NCI-H128 (cell line): ENCODE data around the gene ANTXR1.
"Not testable (repeated sequence)": the region's sequence is repeated elsewhere in the genome, so short reads cannot be mapped to it uniquely, and the experiment has no call there.

ENCODE experiments used
- DNase-seq: peaks from one replicate; lab custom pipeline; 2025; ENCODE audit not compliant: unreplicated experiment; lab: John Stamatoyannopoulos, UW

Gene ANTXR1

DNA sequence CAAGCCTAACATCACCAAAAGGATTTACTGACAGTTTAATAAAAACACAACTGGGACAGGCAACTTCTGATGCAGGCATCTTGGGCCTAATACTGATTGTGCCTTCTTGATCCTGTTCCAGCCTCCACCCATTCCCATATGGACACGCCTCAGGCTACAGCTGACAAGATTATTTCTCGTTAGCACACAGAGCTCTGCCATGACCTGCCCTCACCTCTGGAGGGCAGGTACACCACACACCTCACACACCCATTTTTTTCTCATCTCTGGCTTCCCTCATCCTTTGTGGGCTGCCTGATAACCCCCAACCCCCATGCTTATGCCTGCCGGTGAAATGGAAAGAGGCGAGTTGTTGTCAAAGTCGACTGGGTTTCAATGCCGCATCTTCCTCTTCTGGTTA, 147.0 kb downstream of the ANTXR1 start:
- DNase-seq = no peak

DNA sequence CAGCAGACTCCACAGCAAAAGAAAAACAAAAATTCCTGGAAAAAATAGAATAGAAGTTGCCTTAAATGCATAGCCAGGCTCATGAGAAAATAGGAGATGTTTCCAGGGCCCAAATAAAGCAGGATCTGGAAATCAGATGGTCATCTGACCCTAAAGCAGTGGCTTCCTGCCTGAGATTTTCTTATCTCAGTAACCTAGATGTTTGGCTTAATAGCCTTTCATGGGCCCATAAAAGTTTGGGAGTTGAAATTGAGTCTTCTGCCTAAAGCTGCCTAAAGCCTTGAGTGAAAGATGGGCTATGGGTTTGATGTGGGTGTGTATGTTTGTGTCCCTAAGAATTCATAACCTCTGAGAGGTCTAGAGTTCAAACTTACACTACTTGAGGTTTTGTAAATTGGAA, 149.1 kb downstream of the ANTXR1 start:
- DNase-seq = no peak

DNA sequence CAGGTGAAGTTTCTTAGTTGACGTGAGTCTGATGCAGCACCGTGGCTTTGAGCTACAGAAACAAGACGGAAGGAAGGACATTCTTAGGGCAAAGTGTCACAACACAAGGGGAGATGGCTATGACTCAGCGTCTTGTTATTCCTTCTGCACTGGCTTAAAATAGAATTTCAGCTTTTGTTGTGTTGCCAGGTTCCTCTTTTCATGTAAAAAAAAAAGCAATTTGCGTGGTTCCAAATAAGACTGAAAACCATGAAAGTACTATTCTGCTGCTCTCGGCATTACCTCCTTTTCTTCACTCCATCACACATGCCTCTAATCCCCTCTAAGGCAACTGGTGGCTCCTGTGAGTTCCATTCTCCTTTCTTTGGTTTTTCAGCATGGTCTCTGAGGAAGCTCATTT, 150.1 kb downstream of the ANTXR1 start:
- no peak for DNase-seq

DNA sequence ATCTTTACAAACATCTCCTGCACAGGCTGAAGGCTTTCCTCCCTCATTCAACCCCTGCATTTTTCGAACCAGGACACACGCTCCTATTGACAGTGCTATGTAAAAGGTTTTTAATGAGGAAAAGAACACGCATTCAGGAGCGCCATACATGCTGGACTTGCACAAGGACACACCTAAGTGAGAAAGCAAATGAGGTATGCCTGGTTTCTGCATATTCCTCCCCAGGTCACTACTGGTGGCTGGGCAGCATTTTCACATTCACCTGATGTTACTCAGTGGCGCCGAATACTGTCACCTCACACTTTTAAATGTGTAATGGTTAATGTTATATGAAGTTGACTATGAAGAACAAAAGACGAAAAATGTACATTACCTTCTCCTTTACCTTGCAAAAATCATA, 150.6 kb downstream of the ANTXR1 start:
- no peak for DNase-seq

DNA sequence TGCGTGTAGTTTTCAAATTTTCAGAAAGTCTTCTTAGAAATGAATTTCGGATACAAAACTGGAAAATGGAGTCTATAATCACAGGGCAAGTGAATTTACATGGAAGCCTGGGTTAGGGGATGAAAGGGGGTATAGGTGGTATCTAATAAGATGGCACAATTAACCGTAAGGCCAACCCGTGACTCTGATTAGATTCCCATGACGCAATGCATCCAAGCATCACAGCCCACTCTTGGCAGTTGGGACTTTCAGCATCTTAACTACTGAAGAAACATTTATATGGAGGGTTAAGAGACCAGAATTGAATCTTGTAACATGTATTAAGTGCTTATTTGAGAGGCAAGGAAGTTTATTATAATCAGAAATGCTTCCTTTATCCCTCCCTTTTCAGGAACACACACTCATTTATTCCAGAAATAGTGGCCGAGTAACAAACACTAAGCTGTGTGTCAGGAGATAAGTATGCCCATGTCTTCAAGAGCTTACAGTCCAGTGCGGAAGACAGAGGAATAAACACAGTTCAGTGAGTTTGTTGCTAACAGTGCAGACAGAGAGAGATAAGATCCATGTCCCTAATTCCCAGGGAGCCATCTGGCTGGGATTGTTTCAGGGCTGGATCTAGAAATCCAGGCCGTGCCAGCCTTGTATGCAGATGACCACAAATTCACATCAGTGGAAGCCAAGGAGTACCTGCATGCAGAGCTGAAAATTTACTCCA, 151.2 kb downstream of the ANTXR1 start:
- DNase-seq = no peak

DNA sequence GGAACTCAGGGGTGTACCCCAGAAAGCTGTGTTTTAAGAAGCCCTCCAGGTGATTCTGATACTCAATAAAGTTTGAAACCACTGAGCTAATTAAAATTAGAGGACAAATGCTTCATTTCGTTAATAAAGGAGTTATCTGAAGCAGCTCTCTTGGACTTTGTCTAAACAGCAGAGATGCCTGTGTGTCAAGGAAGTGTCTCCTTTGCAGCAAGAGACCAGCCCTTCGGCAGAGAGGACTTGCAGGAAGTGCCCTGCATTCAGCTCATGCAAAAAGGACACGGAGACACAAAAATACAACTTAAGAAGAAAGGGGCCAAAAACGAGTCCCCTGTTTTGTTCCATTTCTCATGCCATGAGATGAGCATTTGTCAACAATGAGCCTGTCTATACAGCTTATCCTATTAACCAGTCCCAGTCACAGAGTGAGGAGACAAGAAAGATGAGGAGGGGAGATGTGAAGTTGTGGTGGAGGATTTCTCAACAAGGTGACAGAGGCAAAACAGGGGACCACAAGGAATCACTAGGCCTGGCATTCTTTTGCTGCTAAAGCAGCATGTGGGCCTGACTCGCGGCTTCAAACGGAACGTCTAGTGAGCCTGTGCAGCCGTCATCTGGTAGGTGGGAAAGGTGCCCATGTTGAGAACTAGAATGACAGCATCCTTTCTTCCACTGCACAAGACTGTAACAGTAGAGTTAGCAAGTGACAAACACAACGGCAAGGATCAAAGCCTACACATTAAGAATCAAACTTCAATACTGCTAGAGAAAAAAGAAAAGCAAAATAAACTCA, 152.3 kb downstream of the ANTXR1 start:
- DNase-seq = no peak

DNA sequence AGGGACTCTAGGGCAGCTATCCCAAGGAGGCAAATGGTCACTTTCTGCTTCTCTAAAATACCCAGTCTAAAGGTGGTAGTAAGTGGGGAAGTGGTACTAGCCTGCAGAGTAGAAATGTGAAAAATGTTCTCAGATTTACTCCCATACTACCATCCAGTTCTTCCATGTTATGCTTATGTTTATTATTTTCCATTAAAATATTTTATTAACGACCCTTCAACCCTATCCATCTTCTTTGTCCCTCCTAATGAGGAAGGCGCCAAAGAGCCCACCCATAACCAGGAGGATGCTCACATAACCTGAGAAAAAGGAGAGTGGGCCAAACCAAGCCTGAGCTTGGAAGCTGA, 153.5 kb downstream of the ANTXR1 start:
- DNase-seq = no peak

DNA sequence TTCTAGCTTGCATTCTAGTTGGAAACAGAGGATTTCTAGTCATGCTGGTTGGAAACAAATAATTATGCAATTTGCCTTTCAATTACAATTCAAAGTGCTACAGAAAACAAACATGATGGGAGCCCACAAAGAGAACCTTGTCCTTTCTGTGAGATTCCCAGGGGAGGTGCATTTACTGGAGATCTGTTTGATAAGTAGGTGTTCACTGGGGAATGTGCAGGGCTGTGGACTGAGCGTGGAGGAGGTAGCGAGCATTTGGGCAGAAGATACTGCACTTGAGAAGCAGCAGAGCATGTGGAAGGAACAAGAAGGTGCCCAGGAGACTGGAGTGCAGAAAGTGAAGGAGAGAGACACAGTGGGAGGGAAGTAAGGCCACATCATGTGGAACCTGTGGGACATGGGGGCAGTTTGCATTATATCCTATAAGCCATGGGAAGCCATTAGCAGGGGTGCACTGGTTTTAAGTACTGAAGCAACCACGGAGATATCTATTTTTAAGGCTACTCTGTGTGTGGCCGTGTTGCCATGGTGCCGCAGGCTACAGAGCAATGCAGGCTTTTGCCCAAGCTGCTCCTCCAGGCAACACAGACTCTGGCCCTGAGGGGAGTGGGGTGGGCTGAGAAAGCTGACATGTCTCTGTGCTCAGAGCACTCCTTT, 154.0 kb downstream of the ANTXR1 start:
- DNase-seq = no peak

DNA sequence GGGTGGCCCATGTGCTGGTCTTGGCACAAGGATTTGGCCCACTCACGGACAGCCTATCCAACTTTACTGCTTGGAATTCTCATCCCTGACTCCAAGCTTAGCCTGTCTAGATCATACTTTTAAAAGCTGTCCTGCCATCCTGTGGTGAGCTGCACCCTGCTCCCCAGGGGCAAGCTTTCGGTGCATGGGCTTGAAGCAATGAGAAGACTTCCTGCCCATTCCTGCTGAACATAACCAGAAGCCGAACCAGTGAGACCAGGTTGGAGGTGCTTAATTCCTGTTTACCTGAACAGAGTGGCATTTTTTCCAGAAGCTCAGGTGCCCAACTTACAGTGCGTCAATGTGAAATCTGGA, 154.5 kb downstream of the ANTXR1 start:
- DNase-seq = no peak

DNA sequence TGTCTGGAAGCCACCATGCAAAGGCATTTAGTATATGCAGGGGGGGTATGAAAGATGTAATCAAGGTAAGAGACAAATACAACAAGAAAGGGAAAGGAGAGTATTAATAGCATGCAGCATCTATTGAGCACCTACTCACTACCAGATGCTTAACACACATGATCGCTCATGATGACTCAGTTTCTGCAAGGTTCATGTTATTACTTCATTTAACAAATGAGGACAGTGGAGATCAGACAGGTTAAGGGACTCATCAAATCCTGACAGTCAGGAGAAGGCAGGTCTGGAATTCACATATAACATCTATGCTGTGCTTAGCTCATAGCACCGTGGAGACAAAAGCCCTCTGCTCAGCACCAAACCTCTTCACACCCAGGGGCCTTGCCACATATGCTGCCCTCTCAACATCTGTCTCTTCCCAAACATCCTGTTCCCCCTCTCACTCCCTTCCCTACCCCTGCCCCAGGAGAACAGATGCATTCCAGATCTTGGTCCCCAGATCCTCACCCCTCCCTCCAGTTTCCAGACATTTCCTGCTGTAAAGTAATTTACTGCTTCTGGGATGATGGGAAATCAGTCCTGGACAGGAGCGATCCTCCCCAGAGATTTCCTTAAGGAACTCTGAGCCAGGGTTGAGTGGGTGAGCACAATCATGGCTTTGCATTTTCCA, 155.3 kb downstream of the ANTXR1 start:
- no peak for DNase-seq

DNA sequence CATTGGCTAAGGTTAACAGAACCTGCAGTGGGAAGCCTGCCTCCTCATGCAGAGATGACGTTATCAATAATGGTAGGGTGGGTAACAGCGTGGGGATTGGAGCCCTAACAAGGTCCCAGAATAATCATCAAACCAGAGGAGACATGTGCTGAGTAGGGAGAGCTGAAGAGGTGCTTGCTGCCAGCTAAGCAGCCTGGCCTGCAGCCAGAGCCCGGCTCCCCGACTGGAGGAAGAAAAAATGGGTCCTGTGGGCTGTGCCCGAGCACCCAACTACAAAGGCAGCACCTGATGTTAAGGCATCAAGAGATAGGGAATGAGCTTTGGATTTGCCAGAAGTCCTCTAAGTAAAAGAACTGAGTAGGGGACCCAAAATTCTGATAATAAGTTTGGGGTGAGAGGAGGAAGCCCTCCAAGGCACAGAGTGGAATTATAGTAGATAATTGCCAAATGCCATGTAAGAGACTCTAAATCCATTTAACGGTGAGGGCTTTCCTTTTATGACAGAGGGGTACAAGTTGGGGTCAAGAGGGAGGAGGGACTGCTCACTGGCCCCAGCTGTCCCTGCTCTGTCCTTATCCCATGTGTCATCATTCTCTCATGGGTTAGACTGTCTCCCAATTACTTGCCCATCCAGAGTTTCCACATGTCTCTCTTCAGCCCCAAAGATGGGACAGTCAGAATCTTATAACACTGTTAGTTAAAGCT, 156.1 kb downstream of the ANTXR1 start:
- DNase-seq = no peak

DNA sequence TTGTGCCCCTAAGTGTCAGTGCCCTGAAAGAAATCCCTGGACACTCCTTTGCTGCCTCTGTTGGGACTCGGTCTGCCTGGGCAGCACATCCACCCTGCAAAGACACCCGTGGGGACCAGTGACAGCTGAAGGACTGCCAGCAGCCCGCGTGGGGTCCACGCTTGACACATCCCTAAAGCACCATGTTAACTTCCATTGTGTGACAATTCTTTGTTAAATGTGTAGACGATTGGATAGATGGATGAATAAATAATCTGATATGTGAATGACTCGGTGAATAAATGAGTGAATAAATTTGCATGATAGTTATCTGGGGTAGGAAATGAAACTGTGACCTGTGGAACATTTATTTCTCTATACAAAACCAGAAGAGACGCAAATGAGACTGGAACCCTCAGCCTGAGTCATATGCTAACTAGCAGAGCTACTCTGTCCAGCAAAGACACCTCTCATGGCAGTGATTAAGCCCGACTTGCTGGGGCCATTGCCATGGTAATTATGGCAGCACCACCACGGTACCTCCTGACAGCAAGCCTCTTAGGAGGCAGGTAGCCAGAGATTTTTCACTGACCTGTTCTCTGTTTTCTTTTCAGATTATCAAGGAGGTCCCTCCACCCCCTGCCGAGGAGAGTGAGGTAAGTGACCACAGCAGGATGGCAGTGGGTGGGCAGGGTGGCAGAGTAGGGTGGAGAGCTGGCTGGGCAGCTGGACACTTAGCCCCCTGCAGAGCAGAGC, 156.8 kb downstream of the ANTXR1 start:
- no peak for DNase-seq

DNA sequence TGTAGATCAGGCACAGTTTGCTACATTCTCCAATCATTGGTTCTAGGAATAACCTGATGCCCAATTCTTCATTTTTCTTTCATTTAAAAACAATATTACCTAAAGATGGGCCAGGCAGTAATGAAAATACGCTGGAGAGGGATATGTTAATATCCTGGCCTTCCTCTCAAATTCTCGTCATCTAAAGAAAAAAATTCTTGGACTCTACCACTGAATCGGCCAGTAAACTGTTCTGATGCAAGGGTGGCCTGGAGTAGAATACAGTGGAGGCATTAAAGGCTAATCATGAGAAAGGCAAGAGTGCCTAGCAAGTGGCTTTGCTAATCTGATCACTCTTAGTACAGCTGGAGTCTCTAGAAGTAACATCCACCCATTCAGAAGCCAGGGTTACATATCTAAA, 157.7 kb downstream of the ANTXR1 start:
- no peak for DNase-seq

DNA sequence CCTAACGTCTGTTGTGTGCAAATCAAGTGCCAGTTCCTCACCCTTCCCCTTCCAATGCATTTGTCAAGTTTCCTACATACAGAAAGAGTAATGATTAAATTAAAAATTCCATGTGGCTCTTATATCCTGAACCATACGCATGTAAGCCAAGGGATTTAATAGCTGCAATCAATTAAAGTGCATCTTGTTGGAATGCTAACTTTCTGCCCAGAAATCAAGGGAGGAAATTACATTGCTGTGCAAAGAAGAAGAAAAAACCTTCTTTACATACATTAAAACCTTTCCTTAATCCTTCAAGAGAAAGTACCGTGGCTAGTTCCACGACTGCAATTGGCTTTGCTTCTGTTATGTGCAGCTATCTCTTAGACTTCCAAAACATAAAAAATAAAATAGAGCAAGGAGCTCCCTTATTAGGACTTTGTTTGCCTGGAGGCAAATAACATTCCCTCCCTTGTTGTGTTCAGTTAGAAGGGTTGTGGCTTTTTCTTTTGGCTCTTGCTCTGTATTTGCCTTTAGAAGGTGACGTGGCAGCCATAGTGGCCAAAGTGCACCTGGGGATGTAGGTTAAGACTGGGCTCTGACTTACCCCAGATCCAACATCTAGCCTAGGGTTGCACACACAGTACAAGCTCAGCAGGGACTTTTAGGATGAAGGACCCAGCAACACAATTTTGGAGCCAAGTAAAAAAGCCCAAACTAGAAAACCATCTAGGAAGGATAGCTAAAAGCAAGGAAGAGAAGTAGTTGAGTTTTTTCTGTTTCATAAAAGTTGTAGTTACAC, 158.3 kb downstream of the ANTXR1 start:
- DNase-seq = no peak

DNA sequence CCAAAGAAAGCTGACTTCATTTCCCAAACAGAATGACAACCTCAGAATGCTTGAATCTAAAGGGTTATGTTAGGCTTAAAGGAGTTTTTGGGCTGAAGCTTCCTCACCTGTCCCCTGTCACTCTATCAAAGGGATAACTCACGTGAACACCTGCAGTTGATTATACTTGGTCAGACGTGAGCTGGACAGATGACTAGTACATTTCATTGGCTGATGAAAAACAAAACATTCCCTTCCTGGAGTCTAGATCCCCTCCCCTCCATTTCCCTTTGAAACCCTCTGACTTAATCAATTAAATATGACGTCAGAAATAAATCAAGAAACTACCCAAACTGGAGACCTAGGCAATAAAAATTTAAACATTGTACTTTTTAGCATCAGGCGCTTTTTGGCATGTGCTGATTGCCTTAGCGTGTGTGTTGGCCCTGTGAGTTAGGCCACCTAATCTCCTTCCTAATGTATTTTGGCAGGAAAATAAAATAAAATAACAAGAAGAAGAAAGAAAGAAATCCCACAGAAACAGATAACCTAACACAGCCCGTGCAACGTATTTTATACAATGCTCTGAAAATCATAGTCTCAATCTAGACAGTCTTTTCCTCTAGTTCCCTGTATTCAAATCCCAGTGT, 159.0 kb downstream of the ANTXR1 start:
- DNase-seq = no peak

DNA sequence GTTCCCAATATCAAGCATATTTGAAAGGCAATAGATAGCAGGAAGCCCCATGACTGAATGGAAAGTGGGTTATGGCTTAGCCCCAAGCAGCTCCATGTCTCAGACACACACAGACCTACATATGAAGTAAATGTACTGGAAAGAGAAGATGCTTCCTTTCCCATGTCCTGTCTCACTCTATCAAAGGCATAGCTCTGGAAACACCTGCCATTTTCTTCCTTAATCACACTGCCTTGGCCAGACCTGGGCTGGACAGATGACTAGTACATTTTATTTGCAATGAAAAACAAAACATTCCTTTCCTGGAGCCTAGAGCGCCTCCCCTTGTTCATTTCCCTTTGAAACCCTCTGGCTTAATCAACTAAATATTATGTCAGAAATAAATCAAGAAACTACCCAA, 160.7 kb downstream of the ANTXR1 start:
- DNase-seq = no peak

DNA sequence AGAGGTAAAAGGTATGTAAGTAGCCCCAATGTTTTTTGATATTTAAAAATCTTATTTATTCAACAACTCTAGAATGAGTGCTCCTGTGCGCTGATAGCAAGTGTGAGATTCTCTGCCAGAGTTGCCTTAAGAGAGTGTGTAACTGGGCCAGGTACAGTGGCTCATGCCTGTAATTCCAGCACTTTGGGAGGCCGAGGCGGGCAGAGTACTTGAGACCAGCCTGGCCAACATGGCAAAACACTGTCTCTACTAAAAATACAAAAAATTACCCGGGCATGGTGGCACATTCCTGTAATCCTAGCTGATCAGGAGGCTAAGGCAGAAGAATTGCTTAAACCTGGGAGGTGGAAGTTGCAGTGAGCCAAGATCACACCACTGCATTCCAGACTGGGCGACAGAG, 161.2 kb downstream of the ANTXR1 start:
- DNase-seq = not testable (repeated sequence)

DNA sequence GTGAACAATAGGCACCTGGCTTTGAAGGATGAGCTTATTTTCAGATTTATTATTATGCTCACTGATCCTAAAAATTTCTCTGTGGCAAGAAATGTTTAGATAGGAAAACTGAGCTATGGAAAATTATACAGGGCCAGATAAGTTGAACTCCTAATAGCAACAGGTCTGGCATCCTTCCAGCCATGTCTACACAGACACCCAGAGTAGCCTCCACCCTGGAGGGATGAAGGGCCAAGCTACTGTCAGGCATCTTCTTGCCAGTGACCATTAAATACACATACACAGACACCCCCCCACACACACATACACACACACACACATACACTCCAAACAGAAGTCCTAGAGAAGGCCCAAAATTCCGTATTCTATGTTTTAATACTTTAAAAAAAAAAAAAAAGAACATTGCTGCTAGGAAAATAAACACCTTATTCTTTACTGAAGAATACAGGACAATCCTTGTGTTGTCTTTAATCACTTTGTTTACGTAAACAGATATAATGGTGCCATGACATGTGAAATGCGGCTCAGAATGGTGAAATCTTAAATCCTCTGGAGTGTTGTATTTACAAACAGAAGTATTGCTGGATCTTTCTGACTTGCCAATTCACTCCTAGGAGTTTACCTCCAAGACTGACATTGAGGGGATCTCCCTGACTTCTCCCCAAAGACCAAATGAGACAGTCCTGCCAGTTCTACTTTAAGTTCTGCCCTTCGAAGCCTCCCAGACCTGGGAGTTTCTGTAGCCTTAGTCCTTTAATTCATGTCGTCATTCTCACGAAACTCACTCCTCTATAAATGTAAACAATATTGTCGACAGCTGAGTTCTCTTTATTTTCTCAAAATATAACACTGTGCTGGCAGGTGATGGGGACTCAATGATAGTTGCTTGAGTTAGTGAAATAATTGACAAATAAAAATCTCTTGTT, 163.1 kb downstream of the ANTXR1 start:
- no peak for DNase-seq
